Measurements from ENCODE around the gene HSCB.
"Not testable (repeated sequence)": the region's sequence is repeated elsewhere in the genome, so short reads cannot be mapped to it uniquely, and the experiment has no call there.

HSCB gene

GRCh38 chr22:28741785-28742561 is at the start of gene HSCB, which contains the start of gene CHEK2:
Gene HSCB, plus strand, starts transcription at chr22:28742039. Its CDS starts 57 bp downstream, at chr22:28742096.
Gene CHEK2, minus strand, starts transcription at chr22:28741820. Its CDS starts 7,099 bp downstream, at chr22:28734721.
- peak; percentile 90 to 94 (median 92) for DNase-seq (ENCODE audit: low read depth in 3 of 3, low spot score in 1 of 3)

GRCh38 chr22:28693041-28693760 is 48.6 kb upstream of the HSCB start:
- not testable (repeated sequence) for DNase-seq (ENCODE audit: low read depth in 3 of 3, low spot score in 1 of 3)

GRCh38 chr22:28702891-28703290 is 38.9 kb upstream of the HSCB start:
- no peak for DNase-seq (ENCODE audit: low read depth in 3 of 3, low spot score in 1 of 3)

- DNase-seq (ENCODE audit: low read depth in 3 of 3, low spot score in 1 of 3), result no peak
Measured at GRCh38 chr22:28703436-28703835, 38.4 kb upstream of the HSCB start.

- DNase-seq (ENCODE audit: low read depth in 3 of 3, low spot score in 1 of 3), result no peak
Measured at GRCh38 chr22:28706845-28707244, 35.0 kb upstream of the HSCB start.

GRCh38 chr22:28710107-28710506 is 31.7 kb upstream of the HSCB start:
- no peak for DNase-seq (ENCODE audit: low read depth in 3 of 3, low spot score in 1 of 3)

GRCh38 chr22:28710576-28711191 is 31.2 kb upstream of the HSCB start:
- no peak for DNase-seq (ENCODE audit: low read depth in 3 of 3, low spot score in 1 of 3)

GRCh38 chr22:28711341-28711740 is 30.5 kb upstream of the HSCB start:
- no peak for DNase-seq (ENCODE audit: low read depth in 3 of 3, low spot score in 1 of 3)

GRCh38 chr22:28711820-28712777 is 29.7 kb upstream of the HSCB start:
- DNase-seq (ENCODE audit: low read depth in 3 of 3, low spot score in 1 of 3), result no peak

- no peak for DNase-seq (ENCODE audit: low read depth in 3 of 3, low spot score in 1 of 3)
Measured at GRCh38 chr22:28714043-28714628, 27.7 kb upstream of the HSCB start.

- no peak for DNase-seq (ENCODE audit: low read depth in 3 of 3, low spot score in 1 of 3)
Measured at GRCh38 chr22:28715611-28716010, 26.2 kb upstream of the HSCB start.

- no peak for DNase-seq (ENCODE audit: low read depth in 3 of 3, low spot score in 1 of 3)
Measured at GRCh38 chr22:28716686-28717085, 25.2 kb upstream of the HSCB start.

GRCh38 chr22:28718044-28718443 is 23.8 kb upstream of the HSCB start:
- no peak for DNase-seq (ENCODE audit: low read depth in 3 of 3, low spot score in 1 of 3)

- no peak for DNase-seq (ENCODE audit: low read depth in 3 of 3, low spot score in 1 of 3)
Measured at GRCh38 chr22:28728002-28728401, 13.8 kb upstream of the HSCB start.

GRCh38 chr22:28728621-28729313 is 13.1 kb upstream of the HSCB start:
- no peak for DNase-seq (ENCODE audit: low read depth in 3 of 3, low spot score in 1 of 3)

- no peak for DNase-seq (ENCODE audit: low read depth in 3 of 3, low spot score in 1 of 3)
Measured at GRCh38 chr22:28730179-28730578, 11.7 kb upstream of the HSCB start.

- DNase-seq (ENCODE audit: low read depth in 3 of 3, low spot score in 1 of 3), result no peak
Measured at GRCh38 chr22:28734393-28734792, 7.4 kb upstream of the HSCB start.

GRCh38 chr22:28736301-28737155 is 5.3 kb upstream of the HSCB start:
- DNase-seq (ENCODE audit: low read depth in 3 of 3, low spot score in 1 of 3), result no peak

- no peak for DNase-seq (ENCODE audit: low read depth in 3 of 3, low spot score in 1 of 3)
Measured at GRCh38 chr22:28737701-28738100, 4.1 kb upstream of the HSCB start.
